Stimulated activated naive CD8-positive, alpha-beta T cell treated with anti-CD3 and anti-CD28 coated beads, Interleukin-15, amount 100 ng/mL, for 72 hours (primary cell): ENCODE data around the gene ATG2A.
"Not testable (repeated sequence)": the region's sequence is repeated elsewhere in the genome, so short reads cannot be mapped to it uniquely, and the experiment has no call there.

Experiments used
- ATAC-seq: fragments of 150-1000 bp; cut with Tn5 transposase; 2 replicates; pipeline ENCODE4 v1.10.0; 2021; ENCODE audit warnings: mild to moderate bottlenecking, moderate library complexity
- DNase-seq, 2 donors: peaks; one replicate each; pipeline ENCODE4 v3.0.0; 2021 to 2022
- H3K27ac Mint-ChIP-seq, 2 donors: one replicate each; pipeline ENCODE4 v1.8.0; 2022; ENCODE audit warnings: mild to moderate bottlenecking in 2 of 2, mixed read lengths in 2 of 2, moderate library complexity in 2 of 2
- H3K27me3 Mint-ChIP-seq: one replicate; pipeline ENCODE4 v1.8.0; 2022; ENCODE audit warnings: mixed read lengths
- H3K4me1 Mint-ChIP-seq: one replicate; pipeline ENCODE4 v1.8.0; 2022; ENCODE audit warnings: mild to moderate bottlenecking, mixed read lengths
- H3K4me3 Mint-ChIP-seq, 2 donors: one replicate each; pipeline ENCODE4 v1.8.0; 2022; ENCODE audit warnings: mild to moderate bottlenecking in 2 of 2, mixed read lengths in 2 of 2, moderate library complexity in 1 of 2
- H3K9me3 Mint-ChIP-seq, 2 donors: one replicate each; pipeline ENCODE4 v1.8.0; 2022; ENCODE audit warnings: mixed read lengths in 2 of 2

Gene ATG2A

GRCh38 chr11:64852804-64853509 lies 64.1 kb downstream of the ATG2A start:
- DNase-seq (peak in 1 of 2 donors; percentile 28), ATAC-seq (no peak)
- Mint-ChIP-seq H3K9me3 (no peaks in the 10 kb centered on the region), H3K27ac (peak overlapping the region; percentile 82 to 91), H3K4me1 (peaks cover 99% of the 10 kb centered on the region), H3K4me3 (peak overlapping the region; percentile 86 to 90), H3K27me3 (no peaks in the 10 kb centered on the region)

- Mint-ChIP-seq H3K4me1 (peaks cover 98% of the 10 kb centered on the region), H3K4me3 (peak overlapping the region; percentile 86 to 90), H3K27ac (peak overlapping the region; percentile 61 to 91), H3K27me3 (no peaks in the 10 kb centered on the region), H3K9me3 (no peaks in the 10 kb centered on the region)
- peak in 1 of 2 donors; percentile 50 for DNase-seq
- ATAC-seq: peak; percentile 24
Observed at GRCh38 chr11:64851831-64852351, 65.1 kb downstream of the ATG2A start.

- peak; percentile 77 to 84 for DNase-seq
- peak overlapping the region; percentile 86 to 90 for H3K4me3 Mint-ChIP-seq
- H3K27me3 Mint-ChIP-seq: no peaks in the 10 kb centered on the region
- peaks cover 92% of the 10 kb centered on the region for H3K4me1 Mint-ChIP-seq
- H3K9me3 Mint-ChIP-seq: no peaks in the 10 kb centered on the region
- peak; percentile 78 for ATAC-seq
- peak overlapping the region; percentile 83 to 91 for H3K27ac Mint-ChIP-seq
Observed at GRCh38 chr11:64850979-64851567, 65.9 kb downstream of the ATG2A start.

- ATAC-seq: no peak
- Mint-ChIP-seq H3K4me1 (peaks cover 90% of the 10 kb centered on the region), H3K9me3 (no peaks in the 10 kb centered on the region), H3K27me3 (no peaks in the 10 kb centered on the region), H3K27ac (no peak overlapping the region), H3K4me3 (no peak overlapping the region)
- peak in 1 of 2 donors; percentile 14 for DNase-seq
Observed at GRCh38 chr11:64849598-64850356, 67.2 kb downstream of the ATG2A start.

GRCh38 chr11:64848826-64849597 lies 68.0 kb downstream of the ATG2A start:
- peak in 1 of 2 donors; percentile 32 for DNase-seq
- Mint-ChIP-seq H3K27me3 (no peaks in the 10 kb centered on the region), H3K4me3 (no peak overlapping the region), H3K9me3 (no peaks in the 10 kb centered on the region), H3K27ac (peak overlapping the region; percentile 7 to 59), H3K4me1 (peaks cover 86% of the 10 kb centered on the region)
- ATAC-seq: no peak

GRCh38 chr11:64848214-64848825 lies 68.7 kb downstream of the ATG2A start:
- H3K27ac Mint-ChIP-seq: peak overlapping the region; percentile 7 to 59
- DNase-seq (peak in 1 of 2 donors; percentile 17), ATAC-seq (no peak)
- peaks cover 86% of the 10 kb centered on the region for H3K4me1 Mint-ChIP-seq
- no peaks in the 10 kb centered on the region for H3K27me3 Mint-ChIP-seq
- H3K4me3 Mint-ChIP-seq: peak overlapping the region in 1 of 2 donors; percentile 29
- H3K9me3 Mint-ChIP-seq: no peaks in the 10 kb centered on the region

- Mint-ChIP-seq H3K9me3 (no peaks in the 10 kb centered on the region), H3K27me3 (no peaks in the 10 kb centered on the region), H3K27ac (peak overlapping the region in 1 of 2 donors; percentile 72), H3K4me1 (peaks cover 81% of the 10 kb centered on the region), H3K4me3 (no peak overlapping the region)
- ATAC-seq (peak; percentile 61), DNase-seq (peak; percentile 87 to 90)
Observed at GRCh38 chr11:64846998-64847666, 69.9 kb downstream of the ATG2A start.

- not testable (repeated sequence) for DNase-seq, H3K27me3 Mint-ChIP-seq, H3K9me3 Mint-ChIP-seq, ATAC-seq, H3K27ac Mint-ChIP-seq
- peak overlapping the region in 1 of 2 donors; percentile 38 for H3K4me3 Mint-ChIP-seq
- H3K4me1 Mint-ChIP-seq: peaks cover 67% of the 10 kb centered on the region
Observed at GRCh38 chr11:64845776-64846129, 71.3 kb downstream of the ATG2A start.

- peak overlapping the region; percentile 72 to 73 for H3K4me3 Mint-ChIP-seq
- peak overlapping the region; percentile 46 for H3K27ac Mint-ChIP-seq
- DNase-seq (no peak), ATAC-seq (no peak)
- no peaks in the 10 kb centered on the region for H3K27me3 Mint-ChIP-seq
- peaks cover 62% of the 10 kb centered on the region for H3K4me1 Mint-ChIP-seq
- H3K9me3 Mint-ChIP-seq: no peaks in the 10 kb centered on the region
Observed at GRCh38 chr11:64845129-64845775, 71.8 kb downstream of the ATG2A start.
